Inferior parietal cortex (tissue), 1 donor: ENCODE measurements around the gene GALNTL6.

Source experiments
- DNase-seq: peaks from one replicate; pipeline ENCODE4 v3.0.0-alpha.2; 2016; ENCODE audit errors: extremely low spot score

GALNTL6 gene

DNA sequence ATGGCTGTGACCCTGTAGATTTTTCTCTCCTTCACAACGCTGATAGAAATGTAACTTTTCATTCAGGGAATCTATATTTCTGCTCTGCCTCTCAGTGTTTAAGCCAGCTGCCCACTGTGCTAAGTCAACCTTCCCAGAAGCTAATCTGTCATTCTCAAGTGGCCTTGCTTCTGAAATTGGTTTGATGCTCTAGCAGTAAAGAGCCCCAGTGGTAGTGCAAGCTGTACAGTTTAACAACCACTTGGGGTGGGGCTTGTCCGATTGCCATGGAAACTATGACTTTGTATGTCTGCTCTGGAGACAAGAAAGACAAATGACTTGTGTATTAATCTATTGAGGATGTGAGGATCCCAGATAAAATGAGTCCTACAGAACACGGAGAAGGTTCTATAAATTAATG is 734.5 kb downstream of the GALNTL6 start:
- DNase-seq: no peak

DNA sequence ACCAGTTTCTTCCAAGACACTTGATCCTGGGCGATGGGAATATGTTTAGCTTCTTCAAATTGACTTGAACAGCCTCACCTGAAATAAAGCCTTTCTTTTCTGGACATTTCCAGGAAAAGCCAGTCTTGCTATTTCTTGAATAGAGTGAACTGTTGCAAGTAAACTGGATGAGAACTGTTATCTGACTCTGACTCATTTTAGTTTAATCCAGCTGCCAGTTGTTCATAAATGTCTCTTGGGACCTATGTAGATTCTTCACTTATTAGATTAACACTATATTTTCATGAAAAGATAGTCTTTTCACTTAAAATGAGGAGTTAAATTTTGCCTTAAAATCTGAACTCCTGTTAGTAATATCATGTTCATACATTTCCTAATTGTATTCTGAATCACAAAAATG is 740.0 kb downstream of the GALNTL6 start:
- no peak for DNase-seq

DNA sequence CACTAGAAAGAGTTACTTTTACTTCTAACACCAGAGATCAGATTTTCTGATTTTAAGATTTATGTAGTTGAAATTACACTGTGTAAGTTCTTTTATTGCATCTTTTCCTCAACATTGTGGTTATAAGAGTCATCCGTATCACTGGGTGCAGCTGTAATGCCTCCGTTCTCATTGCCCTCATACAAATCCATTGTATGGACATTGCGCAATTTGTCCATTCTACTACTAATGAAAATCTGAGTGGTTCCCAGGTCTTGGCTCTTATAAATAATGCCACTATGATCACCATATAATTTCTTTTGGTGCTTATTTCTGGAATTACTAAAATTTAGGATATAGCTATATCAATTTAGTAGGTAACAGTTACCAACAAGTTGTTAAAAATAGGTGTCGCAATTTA is 741.4 kb downstream of the GALNTL6 start:
- no peak for DNase-seq

DNA sequence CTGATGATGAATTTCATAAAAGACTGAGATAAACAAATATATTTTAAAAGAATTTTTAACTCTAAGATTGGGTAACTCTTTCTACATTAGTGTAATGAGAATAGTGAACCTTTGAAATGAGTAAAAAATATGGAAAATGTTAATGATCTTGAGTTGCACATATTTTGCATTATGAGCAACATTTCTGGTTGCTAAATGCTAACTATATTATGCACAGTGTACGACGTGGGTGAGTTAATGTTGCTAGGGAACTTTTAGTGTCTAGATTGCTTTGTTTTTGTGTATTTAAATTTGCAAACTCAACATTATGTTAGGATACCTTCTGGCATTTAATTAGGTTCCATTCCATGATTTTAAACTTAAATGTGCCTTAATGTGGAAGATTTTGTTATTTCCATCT is 742.5 kb downstream of the GALNTL6 start:
- no peak for DNase-seq

DNA sequence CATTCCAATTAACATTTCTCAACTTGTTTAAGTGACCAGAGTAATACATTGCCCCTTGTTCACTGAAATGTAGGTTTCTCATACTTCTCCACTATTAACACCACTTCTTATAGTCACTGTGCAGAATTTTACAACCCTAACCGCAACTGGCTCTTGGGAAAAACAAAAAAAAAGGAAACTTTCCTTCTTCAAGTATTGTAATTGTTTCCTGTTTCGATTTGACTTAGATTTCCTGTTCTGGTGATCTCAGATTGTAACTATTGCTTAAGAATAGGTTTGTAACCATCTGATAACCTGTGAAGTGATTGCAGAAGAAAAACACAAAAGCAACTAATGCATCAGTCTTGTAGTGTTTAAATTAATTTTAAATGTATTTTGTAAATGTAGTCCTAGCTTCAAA is 760.7 kb downstream of the GALNTL6 start:
- no peak for DNase-seq

DNA sequence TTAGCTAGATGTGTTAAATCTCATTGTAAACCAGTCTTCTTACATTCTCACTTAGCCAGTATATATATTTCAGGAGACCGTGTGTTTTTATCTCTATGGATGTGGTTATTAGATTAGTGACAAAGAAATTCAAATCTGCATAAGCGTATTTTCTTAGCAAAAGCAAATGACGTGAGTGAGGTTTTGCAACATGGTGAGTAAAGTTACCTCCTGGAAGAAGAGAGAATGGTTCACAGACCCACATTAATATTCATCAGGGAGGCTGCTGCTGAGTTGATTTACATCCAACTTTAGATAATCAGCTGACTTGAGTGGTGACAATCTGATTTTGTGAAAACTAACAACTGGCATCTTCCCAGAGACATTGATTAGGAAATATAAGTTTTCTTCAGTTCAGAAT is 765.5 kb downstream of the GALNTL6 start:
- no peak for DNase-seq

DNA sequence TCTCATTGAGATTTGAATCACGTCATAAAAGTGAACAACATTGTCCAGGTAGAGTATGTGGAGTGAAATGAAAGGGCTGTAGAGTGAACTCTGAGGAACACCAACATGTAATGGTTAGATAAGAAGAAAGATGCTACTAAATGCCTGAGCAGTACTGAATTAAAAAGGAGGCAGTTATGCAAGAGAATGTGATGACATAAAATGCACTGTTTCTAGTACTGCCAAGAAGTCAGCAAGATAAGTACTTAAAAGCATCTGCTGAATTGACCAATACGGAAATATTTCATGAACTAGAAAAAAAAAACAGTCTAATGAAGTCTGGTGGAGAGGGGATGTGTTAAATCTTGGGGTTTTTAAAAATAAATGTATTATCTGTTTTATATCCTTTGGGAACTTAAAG is 771.6 kb downstream of the GALNTL6 start:
- no peak for DNase-seq

DNA sequence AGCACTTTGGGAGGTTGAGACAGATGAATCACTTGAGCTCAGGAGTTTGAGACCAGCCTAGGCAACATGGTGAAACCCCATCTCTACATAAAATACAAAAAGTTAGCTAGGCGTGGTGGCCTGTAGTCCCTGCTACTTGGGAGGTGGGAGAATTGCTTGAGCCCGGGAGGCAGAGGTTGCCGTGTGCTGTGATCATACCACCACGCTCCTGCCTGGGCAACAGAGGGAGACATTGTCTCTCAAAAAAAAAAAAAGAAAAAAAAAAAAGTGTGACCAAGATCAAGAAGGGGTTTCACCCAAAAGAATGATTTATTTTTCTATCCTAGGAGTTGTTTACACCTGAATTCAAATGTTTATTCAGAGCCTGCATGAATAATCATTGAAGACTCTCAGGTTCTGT is 783.0 kb downstream of the GALNTL6 start:
- DNase-seq: no peak

DNA sequence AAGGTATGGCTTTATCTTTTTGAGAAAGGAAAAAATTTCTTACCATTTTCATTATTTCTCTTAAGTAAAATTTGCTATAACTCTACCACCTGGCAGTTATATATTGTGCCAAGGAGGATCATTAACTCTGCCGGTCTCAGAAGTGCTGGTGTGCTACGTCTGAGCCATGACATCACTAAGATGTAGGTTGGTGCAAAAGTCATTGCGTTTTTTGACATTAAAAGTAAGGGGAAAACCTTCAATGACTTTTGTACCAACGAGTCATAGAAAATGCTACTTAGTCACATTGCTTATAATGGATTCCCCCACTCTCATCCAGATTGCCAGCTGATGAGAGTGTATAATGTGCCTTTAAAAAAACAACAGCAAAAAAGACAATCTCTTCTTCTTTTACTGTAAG is 786.4 kb downstream of the GALNTL6 start:
- DNase-seq: no peak

DNA sequence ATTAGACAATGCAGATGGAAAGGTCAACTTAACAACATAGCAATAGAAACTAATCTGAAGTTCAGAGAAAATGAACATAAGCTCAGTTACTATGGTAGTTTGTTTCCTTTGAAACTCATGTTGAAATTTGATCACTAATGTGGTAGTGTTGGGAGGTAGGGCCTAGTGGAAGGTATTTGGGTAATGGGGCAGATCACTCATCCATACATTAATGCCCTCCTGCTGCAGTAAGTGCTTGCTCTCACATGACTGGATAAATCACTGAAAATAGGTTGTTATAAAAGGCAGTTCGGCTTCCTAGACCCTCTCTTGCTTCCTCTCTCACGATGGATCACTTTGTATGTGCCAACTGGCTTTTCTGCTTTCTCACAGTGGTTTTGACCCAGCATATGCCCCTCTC is 788.0 kb downstream of the GALNTL6 start:
- no peak for DNase-seq

DNA sequence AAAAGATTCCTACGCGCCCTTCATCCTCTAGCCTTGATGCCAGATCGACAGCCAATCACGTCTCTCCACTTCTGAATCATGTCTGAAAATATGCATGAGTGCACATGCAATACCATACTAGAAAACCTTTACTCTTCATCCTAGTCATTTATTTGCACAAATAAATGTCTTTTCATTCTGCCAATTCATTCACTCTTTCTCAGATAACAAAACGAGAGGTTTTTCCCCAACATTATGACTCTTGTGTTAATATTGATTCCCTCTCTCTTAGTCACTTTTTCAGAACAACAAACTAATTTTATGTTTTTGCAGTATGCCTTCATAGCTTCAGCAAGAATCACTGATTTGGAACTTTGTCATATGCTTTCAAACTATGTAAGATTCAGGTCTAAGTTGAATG is 806.0 kb downstream of the GALNTL6 start:
- no peak for DNase-seq

DNA sequence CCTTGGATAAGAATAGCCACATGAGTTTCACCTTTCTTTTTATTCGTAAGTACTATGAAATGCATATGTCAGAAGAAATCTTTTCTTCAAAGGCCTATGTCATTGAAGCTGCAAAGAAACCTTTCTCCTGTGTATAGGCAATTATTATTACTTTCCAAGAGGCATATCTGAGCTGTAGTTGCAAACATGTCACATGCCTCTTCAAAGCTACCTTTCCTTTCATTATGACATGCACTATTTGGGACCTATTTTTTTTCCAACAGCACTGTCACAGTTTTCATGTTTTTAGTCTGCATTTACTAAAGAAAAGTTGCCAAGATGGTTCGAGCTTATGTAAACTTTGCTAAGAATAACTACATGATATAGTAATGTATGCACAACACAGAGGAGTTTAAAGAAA is 806.6 kb downstream of the GALNTL6 start:
- peak; percentile 27 for DNase-seq

DNA sequence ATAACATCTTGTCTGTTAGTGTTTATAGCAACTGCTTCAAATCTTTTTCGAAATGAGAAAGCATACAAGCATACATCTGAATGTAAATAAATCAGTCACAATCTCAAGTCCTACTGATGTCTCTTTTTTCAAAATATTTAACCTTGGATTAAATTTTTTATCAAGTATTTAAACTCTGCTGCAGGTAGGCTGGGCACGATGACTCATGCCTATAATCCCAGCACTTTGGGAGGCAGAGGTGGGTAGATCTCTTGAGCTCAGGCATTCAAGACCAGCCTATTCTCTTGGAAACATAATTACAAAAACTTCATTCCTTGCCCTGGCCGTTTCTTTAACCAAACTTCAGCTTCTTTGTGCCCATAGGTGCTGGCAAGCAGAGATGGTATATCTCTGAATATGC is 815.1 kb downstream of the GALNTL6 start:
- DNase-seq: no peak

DNA sequence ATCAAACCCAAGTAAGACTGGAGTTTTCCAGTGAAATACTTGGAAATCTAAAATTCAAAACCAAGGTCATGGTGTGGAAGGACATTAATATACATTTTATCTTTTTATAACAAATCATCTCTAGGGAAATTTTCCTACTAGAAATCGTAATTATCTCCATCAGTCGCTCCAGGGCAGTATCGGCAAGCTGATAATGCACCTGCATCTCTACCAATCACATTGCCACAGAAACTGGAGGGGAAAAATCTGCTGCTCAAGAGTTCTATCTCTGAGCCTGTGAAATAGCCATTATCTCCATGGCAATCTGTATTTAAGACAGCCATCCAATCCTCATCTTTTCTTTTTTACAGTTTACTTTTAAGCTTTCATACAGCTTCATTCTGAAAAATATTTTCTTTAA is 817.1 kb downstream of the GALNTL6 start:
- no peak for DNase-seq

DNA sequence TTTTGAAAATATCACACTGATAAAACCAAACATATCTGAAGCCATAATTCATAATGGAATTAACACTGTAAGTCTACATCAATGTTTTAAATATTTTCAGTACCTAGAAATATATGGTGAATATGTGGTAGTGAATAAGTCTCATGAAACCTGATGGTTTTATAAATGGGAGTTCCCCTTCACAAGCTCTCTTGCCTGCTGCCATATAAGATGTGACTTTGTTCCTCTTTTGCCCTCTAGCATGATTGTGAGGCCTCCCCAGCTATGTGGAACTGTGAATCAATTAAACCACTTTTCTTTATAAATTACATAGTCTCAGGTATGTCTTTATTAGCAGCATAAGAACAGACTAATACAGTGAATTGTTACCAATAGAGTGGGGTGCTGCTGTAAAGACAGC is 818.6 kb downstream of the GALNTL6 start:
- no peak for DNase-seq

DNA sequence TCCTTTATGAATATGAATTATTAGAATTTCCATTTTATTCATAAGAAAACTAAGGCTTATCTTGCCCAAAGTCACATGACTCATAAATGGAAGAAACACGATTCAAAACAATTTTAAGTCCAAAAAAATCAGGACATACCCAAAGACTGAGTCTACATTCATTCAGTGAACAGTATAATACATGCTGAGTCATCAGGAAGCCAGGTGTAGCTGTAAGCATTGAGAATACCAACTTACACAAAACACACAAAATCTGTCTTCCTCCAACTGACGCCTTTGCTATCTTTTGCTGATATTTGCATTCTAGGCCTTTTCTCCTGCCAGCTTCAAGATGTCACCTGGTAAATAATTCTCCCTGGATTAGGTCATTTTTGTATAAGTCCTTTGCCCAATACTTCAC is 835.3 kb downstream of the GALNTL6 start:
- DNase-seq: no peak

DNA sequence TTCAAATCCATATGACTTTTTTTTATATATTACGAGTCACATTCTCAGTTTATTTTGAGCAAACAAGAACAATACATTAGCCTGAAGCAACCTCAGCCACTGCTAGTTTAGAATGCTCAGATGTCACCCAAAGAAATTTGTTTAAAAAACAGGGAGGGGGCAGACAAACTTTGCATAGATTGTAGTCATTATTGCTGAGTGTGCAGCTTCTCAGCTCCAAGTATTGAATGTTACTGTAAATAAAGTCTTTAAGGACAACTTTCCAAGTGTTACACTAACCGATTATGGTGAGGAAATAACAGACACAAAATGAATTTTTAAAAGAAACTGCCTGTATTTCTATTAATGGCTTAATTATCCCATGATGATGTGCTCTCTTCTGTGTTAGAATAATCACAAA is 835.9 kb downstream of the GALNTL6 start:
- no peak for DNase-seq

DNA sequence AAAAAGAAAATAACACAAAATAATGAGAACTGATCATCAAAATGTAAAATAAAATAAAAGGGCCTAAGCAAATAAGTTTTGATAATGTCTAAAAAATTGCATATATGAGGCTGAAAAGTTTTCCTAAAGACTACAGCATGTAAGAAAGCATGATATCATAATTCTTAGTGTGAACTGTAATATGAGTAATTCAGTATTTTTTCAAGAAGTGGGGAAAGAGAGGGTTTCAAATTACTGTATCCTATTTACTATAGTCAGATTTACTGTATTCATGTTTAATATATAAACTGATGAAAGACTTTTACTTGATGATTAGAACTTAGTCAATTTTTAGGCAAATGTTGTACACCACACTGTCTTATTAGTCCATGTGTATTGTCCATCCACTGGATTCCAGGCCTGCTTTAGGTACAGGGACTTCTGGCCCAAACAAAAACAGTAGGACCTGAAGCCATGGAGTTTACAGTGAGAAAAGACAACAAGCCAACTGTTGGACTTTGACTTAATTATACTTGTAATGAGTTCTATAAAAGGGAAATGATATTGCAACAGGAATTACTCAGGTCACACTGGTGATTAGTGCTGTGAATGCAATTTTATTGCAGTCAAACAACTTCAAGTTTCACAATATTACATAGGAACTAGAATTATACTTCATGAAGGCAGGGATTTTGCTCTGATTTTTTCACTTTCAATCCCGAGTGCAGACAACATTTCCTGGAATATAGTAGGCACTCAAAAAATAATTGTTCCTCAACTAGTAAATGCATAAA is 837.7 kb downstream of the GALNTL6 start:
- no peak for DNase-seq

DNA sequence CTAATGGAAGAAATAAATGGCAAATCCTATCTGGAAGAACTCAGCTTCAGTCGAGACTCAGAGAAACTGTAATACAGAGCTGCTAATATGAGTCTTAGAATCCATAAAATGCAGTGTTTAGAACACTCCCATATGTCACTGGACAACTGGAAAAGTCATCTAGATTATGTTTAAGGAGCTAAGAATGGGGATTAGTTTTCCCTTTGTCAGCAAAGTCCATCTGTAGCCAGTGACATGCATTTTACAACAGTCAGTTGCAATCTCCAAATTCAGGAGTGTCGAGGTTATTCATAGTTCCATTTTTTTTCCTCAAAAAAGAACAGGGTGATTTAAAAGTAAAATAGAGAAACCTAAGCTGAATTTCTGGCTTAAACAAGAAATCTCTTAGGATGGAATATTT is 838.8 kb downstream of the GALNTL6 start:
- DNase-seq: no peak

DNA sequence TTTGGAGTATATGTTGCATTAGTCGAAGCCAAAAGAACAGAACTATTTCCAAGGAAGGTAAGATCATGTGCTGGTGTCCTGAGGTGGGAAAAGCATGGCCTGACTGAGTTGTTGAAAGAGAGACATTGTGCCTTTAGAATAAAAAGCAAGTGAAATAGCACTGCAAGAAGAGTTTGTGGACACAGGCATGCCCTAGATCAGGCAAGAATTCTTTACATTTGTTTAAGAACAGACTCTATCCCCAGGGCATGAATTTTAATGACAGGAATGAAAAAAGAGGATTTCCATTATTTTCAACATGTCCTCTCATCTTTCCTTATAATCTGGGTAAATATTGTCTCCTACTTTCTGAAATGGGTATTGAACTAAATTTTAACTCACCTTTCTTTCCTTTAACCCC is 839.2 kb downstream of the GALNTL6 start:
- DNase-seq: no peak

DNA sequence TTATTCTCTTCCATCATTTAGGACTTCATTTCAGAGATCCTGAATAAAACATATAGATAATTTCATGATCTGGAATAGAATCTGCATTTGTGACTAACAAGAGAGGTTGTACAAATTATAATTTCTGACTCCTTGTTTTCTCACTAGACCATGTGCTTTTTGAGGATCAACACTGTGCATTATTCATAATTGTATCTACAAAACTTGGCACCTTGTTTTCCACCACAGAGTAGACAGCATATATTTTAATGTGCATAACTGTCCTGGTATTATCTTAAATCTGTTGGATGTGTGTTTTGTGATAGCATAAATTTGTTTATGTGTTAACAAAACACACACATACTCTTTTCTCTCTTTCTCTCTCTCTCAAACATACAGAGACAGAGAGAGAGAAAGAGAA is 840.5 kb downstream of the GALNTL6 start:
- DNase-seq: no peak

DNA sequence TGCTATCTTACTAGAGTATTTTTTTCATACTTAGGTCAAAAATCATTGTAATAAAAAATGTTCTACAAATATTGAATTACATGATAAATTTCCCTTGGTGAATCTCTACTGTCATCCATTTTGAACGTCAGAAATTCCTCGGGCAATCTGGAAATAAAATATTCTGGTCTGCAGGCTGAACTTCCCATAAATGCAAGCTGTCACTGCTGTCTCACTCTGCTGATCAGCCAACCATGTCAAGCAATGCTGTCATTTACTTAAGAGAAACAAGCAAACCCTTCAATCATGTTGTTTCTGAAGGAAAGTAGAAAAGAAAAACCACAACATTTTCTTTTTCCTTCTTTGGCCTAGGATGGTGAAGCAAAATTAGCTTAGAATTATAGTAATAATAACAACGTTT is 841.3 kb downstream of the GALNTL6 start:
- no peak for DNase-seq

DNA sequence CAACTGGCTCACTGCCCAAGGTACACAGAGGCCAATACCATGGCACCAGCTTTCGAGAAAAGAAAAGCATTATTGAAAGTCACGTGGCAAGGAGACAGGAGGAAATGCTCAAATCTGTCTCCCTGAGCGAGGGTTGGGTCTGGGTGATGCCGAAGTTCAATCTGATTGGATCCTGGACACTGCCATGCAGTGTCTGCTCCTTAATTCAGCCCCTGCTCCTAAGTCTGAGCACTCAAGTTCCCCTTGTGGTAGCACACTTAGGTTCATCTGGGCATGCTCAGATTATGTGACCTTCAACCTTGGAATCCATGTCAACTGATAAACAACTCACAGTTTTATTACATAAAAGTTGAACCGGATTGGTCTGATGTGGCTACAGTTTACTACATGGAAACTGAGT is 842.9 kb downstream of the GALNTL6 start:
- DNase-seq: no peak

DNA sequence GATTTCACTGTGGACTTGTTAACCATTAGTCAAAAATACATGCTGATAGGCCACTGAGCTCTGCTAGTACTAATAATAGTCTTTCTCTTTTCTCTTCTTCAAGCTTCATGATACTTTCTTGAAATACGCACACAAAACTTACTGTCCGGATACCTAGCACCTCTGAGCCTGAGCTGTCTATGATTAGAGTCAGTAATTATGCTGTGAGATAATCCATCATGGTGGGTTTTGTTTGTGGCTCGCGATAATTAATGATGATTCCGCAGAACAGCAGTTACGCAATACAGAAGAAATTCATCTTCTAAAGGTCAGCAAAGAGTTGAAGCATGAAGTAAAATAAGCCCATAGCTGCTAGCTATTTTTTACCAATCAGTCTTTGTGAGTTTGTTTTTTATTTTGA is 843.9 kb downstream of the GALNTL6 start:
- no peak for DNase-seq
